C4-2B (cell line): ENCODE data around the gene ORM2.

ENCODE experiments used
- CTCF ChIP-seq: fragments of 450-650 bp; conservative IDR thresholded peaks from 2 replicates; pipeline ENCODE4 v1.5.1; 2017; ENCODE audit warnings: mild to moderate bottlenecking
- ZFX ChIP-seq: fragments of 450-650 bp; IDR thresholded peaks from 2 replicates; pipeline ENCODE4 v1.6.1; 2017

- TF ChIP-seq CTCF = no peak
- no peak for TF ChIP-seq ZFX
Observed at GRCh38 chr9:114300846-114301797, 28.5 kb upstream of the ORM2 start.
